Measurements from ENCODE around the gene EGFL8. TPM values are rescaled to one million over a fixed set of nuclear protein-coding genes. Genes with fewer than 3 reads are reported as not detected.

The EGFL8 gene
- polyA plus RNA-seq, 5 donors, result 23.6 to 33.7 (median 26.2) TPM

DNA sequence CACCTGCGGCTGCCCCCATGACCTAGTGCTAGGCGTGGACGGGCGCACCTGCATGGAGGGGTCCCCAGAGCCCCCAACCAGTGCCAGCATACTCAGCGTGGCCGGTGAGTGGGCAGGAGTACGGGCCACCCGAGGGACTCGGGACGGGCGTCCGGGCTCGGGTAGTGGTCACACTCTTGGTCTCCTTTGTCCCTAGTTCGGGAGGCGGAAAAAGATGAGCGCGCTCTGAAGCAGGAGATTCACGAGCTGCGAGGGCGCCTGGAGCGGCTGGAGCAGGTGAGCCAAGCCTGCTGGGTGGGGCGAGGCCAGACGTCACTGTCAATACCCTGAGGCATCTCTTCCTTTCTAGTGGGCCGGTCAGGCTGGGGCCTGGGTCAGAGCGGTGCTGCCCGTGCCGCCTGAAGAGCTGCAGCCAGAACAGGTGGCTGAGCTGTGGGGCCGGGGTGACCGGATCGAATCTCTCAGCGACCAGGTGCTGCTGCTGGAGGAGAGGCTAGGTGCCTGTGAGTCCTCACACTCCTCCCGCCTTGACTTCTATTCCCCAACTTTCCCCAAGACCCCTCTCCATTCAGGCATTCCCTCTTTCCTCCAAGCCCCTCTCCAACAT, 2.9 kb downstream of the EGFL8 start:
- DNase-seq, result no peak

DNA sequence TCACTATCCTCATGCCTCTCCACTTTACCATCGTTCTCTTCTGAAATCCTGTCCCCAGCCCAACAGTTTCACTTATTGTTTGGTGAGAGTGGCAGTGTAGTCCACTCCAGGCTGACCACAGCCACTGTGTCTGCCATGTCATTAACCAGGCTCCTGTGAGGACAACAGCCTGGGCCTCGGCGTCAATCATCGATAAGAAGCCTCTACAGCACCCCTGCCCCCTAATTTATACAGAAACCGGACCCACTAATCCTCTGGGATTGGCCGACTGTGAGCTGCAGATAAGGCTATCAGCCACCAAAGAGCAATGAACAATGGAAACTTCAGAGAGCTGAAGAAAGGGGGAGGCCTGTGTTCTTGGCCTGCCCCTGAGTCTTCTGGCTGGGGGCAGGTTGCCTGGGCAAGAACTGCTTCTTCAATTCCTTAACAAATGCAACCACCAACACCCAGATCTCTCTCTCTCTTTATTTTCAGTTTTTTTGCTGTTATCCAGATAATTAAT, 3.4 kb downstream of the EGFL8 start:
- no peak for DNase-seq

DNA sequence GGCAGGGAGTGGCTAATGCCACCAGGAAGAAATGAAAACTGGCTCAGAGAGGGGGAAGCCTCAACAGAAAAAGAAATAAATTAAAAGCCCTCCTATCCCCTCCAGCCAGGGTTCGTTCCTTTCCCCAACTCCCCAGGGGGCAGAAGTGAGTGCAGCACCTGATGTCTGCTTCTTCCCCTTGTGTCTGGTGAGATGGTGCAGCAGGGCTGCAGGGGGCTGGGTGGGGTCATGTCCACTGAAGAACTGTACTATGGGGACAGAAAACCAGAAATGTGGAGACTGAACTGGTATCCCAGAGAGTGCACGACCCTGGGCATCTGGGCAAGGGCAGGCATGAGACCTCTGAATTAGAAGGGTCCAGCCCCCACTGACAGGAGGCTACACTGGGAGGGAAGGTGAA, 4.0 kb downstream of the EGFL8 start:
- DNase-seq, result no peak

DNA sequence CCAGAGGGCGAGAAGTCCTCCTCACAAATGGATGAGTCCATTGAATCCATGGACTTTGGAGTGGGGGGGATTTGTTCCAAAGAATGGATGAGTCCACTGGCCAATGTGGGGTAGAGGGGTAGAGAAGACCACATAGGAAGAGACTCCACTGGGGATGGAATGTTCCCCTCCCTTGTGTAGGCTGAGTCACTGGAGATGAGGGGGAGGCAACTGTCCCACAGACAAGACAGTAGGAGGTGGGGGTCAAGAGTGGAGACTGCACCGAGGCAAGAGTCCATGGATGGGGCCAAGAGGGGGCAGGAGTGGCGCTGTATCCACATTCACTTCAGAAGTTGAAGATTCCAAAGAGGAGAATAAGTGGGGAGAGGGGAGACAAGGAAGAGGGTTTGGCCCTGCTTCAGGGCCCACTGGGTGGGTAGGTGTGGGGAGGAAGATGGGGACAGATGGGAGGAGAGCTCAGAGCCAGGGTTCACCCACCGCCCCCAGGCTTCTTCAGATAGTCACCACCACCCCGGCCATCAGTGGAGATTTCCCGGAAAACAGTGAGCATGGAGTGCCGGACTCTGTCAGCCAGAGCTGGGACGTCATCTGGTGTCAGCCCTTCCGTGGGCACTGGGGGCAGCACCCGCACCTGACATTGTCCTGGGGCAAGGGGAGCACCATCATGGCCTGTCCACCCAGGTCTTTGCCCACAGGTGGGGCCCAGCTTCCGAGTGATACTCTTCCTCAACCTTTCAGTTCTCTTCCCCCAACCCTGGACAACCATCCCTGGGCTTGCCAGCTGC, 4.6 kb downstream of the EGFL8 start:
- DNase-seq, result no peak

DNA sequence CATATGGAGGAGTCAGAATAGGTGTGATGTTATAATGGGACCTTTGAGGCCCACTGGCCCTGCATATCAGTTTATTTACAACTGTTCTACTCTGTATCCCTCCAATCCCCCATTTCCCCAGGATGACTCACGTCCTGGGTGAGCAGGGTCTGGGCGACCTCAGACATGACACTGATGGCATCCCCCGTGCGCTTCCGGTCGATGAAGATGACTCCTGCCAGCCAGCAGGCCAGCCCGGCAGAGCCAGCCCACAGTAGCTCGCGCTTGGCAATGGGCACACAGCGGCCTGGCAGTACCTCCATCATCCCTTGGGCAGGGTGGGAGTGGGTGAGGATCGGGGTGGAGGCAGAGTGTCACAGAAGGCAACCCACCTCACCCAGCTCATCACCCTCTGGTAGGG, 5.9 kb downstream of the EGFL8 start:
- DNase-seq, result no peak

DNA sequence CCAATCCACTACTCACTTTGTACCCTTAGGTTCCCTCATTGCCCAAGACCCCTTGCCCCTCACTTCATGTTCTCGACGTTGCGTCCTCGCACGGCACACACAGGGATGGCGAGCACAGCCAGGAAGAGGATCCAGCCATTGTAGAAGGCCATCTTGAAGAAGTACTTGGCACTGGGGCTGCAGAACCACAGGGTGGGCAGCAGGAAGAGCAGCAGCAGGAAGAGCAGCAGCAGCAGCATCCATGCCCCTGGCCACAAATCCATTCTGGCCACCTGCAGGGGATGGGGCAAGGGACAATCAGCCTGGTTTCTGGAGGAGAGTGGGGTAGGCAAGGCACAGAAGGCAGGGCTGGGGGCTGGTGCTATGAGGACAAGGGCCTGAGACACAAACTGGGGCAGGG, 6.8 kb downstream of the EGFL8 start:
- no peak for DNase-seq

DNA sequence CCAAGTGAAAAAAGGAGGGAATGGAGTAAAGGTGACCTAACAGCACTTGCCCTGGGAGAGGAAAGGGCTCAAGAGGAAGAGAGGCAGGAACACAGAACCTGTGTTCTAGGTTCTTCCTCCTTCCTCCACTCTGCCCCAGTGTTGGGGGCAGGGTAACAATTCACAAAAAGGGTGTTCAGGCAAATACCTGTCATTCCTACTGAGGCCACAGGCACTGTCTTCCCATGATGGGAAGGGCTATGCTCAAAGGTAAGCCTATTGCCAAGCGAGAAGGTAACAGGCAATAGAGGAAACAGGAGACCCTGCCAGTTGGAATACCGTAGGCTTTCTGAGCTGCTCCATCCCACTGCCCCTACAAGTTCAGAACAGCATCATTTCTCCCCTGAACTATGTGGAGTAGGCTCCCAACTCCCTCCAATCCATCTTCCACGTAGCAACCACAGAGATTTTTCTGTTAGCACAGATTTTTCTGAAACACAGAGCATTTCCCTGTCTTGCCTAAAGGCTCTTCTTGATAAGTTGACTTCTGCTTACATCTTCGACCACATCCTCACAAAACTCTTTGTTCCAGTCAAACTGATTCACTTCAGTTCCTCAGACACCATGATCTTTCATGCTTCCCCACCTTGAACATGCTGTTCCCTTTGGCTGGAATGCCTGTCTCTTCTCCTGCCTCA, 8.8 kb downstream of the EGFL8 start:
- DNase-seq, result no peak

DNA sequence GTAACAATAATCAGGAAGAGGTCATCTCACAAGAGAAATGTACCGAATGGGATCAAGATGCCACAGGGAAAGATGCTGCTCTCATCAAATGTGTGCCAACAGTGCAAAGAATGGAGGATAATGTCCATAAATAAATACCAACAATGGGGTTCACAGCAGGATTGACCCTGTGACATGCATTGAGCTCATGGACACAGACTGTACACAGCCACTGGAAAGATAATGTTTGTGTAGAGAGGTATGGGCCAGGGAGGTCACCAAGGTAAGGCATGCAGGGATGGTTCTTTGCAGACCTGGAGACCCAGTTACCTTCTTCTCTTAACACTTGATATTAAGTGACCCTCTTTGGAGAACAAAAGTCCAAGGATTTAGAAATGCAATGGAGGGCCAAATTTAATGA, 10.0 kb downstream of the EGFL8 start:
- DNase-seq, result no peak

DNA sequence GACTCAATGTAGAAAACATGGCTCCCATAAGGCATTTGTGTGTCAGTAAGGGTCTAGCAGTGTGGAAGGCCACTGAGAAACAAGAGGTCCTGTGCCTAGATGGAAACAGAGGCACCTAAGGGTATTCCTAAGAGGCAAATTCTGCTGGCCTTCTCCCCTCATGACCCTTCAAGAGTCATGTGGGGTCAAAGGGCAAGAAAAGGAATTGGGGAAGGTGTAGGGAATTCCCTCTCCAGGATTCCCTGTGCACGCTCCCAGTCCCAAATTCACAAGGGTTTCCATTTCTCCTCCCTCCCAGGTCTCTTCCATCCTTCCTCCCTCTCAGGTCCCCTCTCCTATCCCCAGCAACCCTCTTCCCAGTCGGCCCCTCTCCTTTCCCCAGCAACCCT, 10.9 kb downstream of the EGFL8 start:
- no peak for DNase-seq

DNA sequence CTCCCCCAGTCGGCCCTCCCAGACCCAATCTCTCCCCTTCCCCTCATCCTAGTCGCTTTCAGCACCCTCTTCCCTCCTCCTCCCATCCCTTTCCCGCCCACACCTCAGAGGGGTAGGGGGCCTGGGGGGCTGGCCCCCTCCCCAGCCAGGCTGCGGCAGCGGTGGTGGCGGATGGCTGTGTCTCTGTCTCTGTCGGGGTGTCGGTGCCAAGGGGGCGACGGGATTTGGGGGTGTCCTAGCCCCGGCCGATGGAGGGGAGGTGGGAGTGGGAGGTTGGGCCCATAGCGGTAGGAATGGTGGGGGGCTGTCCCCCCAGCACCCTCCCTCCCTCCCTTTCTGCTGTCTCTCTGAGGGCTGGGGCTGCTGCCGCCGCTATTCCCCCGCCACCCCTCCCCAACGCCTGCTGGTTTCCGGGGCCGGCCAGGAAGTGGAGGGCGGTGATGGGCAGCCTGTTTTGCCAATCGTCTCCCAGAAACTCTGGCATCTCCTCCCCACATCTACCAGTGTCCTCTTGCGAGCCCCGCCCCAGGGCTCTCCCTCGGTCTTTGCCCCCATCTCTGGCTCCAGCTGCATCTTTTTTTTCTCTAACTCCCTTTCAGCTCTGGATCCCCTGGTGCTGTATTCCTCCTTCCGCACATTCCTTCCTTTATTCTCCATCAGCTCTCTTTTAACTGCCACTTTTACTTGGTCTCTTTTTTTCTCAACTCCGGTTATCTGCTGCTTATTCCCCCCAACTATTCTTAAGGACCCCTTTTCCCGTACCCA, 11.5 kb downstream of the EGFL8 start, which contains the start of gene AGPAT1:
Gene AGPAT1 (minus strand): TSS at position 374 of the 765 bp plus-strand sequence. CDS start 4,588 bp downstream, outside the sequence.
- peak; percentile 97 for DNase-seq

DNA sequence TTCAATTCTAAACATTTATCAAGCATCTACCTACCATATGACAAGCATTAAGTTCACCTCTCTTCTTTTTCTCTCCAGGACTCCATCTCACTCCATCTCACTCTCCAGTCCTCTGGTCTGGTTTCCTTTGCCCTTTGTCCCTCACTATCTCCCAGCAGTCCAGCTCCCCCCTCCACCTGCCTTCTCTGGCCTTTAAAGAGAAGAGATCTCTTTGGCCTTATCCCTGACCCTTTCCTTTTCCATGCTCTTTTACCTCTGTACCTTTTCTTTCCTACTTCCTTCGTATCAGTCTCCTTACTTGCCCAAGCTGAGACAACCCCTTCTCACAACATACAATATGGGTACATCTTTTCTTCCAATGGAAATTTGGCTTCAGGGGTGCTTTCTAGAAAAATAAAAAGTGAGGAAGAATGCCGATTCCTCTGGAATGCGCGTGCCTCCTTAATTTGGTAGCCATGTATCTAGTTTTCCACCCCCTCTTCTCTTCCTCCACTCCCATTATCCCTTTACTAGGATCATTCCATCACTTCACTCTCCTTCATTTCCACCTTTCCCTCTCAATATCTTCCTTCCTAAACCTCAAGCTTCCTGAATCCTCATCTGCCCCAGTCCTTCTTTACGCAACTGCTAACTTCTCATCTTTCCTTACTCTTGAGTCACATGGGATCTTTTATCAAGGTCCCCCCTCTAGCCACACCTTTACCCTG, 12.2 kb downstream of the EGFL8 start:
- DNase-seq, result no peak

DNA sequence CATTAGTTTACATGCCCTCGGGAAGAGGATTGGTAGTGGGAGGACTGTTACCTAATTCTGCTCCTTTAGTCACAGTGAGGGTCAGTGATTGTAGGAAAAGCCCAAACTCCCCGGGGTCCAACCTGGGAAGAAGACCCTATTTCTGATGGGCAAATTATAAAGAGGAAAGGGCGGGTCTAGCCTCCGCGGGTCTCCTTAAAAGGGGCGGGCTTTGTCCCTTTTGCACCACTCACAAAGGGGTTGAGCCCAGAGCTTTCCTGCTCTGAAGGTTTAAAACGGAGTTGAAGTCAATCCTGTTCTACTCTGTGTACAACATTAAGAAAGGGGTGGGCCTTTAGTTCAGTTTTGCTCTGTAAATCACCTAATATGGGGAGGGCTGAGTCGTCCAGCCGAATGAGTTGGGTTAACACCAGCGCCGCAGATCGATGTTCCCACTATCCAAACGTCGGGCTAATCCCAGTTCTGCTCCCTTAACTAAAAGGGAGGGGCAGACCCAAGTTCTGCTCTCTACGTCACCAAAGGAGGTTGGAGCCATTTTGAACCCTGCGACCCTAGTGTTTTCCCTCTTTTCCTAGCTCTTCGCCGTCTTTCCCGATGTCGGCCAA, 12.9 kb downstream of the EGFL8 start:
- no peak for DNase-seq

DNA sequence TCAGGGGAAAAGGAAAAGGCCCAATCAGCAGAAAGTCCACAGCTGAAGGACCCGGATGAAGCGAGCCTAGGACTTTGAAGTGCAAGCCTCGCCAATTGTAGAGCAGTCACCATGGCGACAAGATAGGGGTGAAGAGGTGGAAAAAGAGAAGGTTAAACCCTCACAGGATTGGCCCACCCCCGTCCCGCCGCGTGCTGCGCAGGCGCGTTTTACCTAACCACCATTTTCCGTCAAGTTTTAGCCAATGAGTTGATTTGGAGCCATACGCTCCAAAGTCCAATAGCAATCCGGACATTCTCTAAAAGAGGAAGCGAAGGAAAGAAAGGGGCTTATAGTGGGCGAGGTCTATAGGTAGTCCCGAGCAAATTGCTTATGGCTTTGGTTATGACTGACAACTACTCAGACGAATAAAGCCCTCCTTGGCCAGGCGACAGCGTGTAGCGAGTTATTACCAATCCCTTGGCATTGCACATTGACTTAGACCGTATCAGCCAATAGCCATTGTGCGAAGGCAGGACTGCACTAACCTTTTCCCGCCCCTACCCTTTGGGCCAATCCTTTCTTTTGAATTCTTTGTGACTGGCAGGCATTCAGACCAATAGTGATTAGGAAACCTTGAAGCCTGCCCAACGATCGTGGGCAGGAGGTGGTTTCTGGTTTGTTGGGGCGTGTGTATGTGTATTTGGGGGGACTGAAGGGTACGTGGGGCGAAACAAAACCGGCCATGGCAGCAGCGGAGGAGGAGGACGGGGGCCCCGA, 13.6 kb downstream of the EGFL8 start, which contains the start of gene RNF5:
Gene RNF5 (plus strand): TSS at position 618 of the 759 bp plus-strand sequence. CDS start 107 bp downstream, at position 725.
- DNase-seq, result peak; percentile 99 to 100

DNA sequence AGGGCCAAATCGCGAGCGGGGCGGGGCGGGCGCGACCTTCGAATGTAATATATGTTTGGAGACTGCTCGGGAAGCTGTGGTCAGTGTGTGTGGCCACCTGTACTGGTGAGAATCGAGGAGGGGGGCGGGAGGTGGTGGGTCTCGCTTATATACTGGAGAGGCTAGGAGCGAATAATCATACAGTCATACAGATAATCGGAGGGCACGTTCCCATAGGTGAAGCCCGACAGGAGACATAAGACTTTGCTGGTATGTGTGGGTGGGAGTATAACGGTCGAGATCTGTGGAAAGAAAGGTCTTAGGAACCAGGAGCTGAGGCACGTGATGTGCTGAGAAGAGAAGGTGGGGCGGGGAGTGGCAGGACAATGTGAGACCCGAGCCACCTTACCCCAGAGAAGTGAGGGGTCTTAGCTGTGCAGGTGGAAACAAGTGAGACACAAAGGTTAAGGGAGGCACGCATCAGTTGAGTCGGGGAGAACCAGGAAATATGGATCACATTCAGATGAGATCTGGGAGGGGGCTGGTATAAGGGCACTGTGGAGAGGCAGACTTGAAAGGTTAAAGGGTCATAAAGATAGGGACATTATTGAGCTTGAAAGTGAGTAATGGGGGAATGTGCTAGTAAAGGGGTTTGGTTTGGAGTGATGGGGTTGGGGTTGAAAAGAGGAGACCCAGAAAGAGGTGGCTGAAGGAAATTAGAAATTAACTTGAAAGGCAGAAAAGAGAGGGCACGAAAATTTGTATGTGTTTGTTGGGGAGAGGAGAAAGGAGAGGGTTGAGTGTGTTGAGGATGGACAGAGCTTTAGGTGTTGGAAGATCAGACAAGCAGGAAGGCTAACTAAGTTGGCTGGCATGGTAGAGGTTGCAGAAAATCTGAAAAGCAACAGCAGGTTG, 14.4 kb downstream of the EGFL8 start:
- DNase-seq, result no peak

DNA sequence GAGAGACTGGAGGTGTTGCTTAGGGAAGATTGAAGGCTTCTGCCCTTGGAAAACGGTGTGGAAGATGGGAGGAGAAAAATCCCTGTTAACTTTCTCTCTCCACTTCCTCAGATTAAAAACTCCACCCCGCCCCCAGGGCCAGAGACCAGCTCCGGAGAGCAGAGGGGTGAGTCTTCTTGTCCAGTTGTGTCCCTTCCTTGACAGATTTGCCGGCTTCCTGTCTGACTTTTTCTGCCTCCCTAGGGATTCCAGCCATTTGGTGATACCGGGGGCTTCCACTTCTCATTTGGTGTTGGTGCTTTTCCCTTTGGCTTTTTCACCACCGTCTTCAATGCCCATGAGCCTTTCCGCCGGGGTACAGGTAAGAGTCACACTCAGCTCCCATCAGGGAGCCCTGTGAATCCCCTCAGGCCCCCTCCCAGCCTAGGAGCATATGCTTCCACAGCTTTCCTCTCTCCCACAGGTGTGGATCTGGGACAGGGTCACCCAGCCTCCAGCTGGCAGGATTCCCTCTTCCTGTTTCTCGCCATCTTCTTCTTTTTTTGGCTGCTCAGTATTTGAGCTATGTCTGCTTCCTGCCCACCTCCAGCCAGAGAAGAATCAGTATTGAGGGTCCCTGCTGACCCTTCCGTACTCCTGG, 15.5 kb downstream of the EGFL8 start:
- DNase-seq, result no peak

DNA sequence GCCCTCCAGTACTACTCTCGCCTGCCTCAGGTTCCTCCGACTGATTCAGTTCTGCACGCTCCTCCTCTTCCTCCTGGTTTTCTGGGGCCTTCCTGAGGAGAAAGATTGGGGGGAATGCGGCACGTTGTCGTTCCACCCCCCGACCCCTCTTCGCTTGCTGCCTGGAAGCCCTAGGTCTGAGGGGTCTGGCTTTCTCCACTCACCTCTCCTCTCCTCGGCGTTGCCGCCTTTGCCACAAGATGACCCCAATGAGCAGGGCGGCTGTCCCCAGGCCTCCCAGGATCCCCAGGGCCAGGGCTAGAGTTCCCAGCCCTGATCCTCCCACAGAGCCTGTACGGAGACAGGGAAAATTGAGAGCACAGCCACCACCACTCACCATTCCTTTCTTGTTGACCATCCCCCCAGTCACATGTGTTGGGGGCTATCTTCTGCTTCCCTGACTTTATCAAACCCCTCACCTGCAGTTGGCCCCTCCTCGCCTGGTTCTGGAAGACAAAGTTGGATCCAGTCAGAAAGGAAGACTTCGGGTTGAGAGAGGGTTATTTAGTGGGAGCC, 16.8 kb downstream of the EGFL8 start:
- DNase-seq, result no peak

DNA sequence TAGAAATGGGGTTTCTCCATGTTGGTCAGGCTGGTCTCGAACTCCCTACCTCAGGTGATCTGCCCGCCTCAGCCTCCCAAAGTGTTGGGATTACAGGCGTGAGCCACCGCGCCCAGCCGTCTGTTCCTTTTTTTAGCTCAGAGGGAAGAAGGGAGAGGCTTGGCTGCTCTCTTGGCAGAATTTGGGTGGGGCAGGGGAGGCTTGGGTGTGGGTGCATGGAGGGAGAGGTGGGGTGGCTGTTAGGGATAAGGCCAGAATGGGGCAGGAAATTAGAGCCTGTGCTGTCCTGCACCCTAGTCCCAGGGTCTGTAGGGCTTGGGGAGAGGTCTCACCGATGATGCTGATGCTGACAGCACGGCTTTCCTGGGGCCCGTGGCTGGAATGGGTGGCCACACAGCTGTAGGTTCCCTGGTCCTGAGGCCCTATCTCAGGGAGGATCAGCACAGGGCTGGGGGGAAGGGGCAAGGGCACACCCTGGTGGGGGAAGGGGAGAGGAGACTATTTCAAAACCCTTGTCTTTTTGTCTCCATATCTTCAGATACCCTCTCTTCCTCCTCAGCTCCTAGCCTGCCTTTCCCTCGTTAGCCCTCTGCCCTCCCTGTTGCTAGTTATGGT, 17.6 kb downstream of the EGFL8 start:
- DNase-seq, result no peak

All from right lung (tissue), 5 donors.